Osteoblast (primary cell): ENCODE results near the gene SLC25A21. TPM values are rescaled to one million over a fixed set of nuclear protein-coding genes. Genes with fewer than 3 reads are reported as not detected.

Source experiments
- DNase-seq: peaks from one replicate; pipeline ENCODE4 v3.0.0; 2011; ENCODE audit warnings: low spot score, mixed read lengths; ENCODE audit not compliant: insufficient read length; ENCODE audit errors: missing footprints
- H2AFZ ChIP-seq: 2 replicates; pipeline ENCODE4 v1.6.0; 2011; ENCODE audit warnings: mild to moderate bottlenecking, low read length
- H3K27ac ChIP-seq: 2 replicates; pipeline ENCODE4 v1.5.1; 2011; ENCODE audit warnings: mild to moderate bottlenecking, low read depth, low read length, moderate library complexity
- H3K27me3 ChIP-seq: 2 replicates; pipeline ENCODE4 v1.6.0; 2012; ENCODE audit warnings: mild to moderate bottlenecking, control low read depth, inconsistent platforms, low read length, moderate library complexity; ENCODE audit not compliant: insufficient read depth
- H3K36me3 ChIP-seq: 2 replicates; pipeline ENCODE4 v1.5.1; 2011; ENCODE audit warnings: mild to moderate bottlenecking, low read length, control low read depth, moderate library complexity; ENCODE audit not compliant: insufficient read depth
- H3K4me1 ChIP-seq: 2 replicates; pipeline ENCODE4 v1.5.1; 2011; ENCODE audit warnings: mild to moderate bottlenecking, low read length, control low read depth, moderate library complexity; ENCODE audit not compliant: insufficient read depth
- H3K4me2 ChIP-seq: 2 replicates; pipeline ENCODE4 v1.6.0; 2011; ENCODE audit warnings: mild to moderate bottlenecking, low read length; ENCODE audit not compliant: insufficient read depth
- H3K4me3 ChIP-seq: fragments of 200-600 bp; sonication (generic); 3 replicates; pipeline ENCODE4 v1.5.1; 2012; ENCODE audit warnings: mild to moderate bottlenecking, low read length, inconsistent platforms; ENCODE audit not compliant: insufficient read depth
- H3K79me2 ChIP-seq: 2 replicates; pipeline ENCODE4 v1.6.0; 2012; ENCODE audit warnings: mild to moderate bottlenecking, low read length, control low read depth, inconsistent platforms; ENCODE audit not compliant: insufficient read depth
- H3K9me3 ChIP-seq: 2 replicates; pipeline ENCODE4 v1.5.1; 2011; ENCODE audit warnings: low read depth, low read length, control low read depth
- H4K20me1 ChIP-seq: 2 replicates; pipeline ENCODE4 v1.6.0; 2012; ENCODE audit warnings: mild to moderate bottlenecking, low read length, control low read depth; ENCODE audit not compliant: insufficient read depth
- small RNA-seq: library from RNA; depleted of rRNA; stranded (forward); fragments of <200 nt; gene quantifications from one replicate; pipeline ENCODE3, GENCODE V24; 2012
- total RNA-seq: library from RNA; depleted of rRNA; stranded (reverse); fragments of >200 nt; gene quantifications from 2 replicates; pipeline ENCODE4 v1.2.3, GENCODE V29; 2012
- TF ChIP-seq, protein P1 (sequence below): IDR thresholded peaks from 2 replicates; pipeline ENCODE4 v1.5.1; 2011; ENCODE audit warnings: mild to moderate bottlenecking, low read depth, low read length, moderate library complexity; ENCODE audit errors: extremely low read depth

The SLC25A21 gene
- total RNA-seq, 1 donor = 0.72 TPM

GRCh38 chr14:36647417-36647823, 525.0 kb downstream of the SLC25A21 start:
- Histone ChIP-seq H3K27me3 (peaks cover 66% of the 10 kb centered on the region), H3K4me2 (peak overlapping the region; percentile 81), H3K9me3 (no peaks in the 10 kb centered on the region)

GRCh38 chr14:36646664-36647416, 525.6 kb downstream of the SLC25A21 start:
- H3K36me3 ChIP-seq = no peaks in the 10 kb centered on the region
- peak overlapping the region; percentile 81 for H3K4me2 ChIP-seq
- TF ChIP-seq, protein P1, sequence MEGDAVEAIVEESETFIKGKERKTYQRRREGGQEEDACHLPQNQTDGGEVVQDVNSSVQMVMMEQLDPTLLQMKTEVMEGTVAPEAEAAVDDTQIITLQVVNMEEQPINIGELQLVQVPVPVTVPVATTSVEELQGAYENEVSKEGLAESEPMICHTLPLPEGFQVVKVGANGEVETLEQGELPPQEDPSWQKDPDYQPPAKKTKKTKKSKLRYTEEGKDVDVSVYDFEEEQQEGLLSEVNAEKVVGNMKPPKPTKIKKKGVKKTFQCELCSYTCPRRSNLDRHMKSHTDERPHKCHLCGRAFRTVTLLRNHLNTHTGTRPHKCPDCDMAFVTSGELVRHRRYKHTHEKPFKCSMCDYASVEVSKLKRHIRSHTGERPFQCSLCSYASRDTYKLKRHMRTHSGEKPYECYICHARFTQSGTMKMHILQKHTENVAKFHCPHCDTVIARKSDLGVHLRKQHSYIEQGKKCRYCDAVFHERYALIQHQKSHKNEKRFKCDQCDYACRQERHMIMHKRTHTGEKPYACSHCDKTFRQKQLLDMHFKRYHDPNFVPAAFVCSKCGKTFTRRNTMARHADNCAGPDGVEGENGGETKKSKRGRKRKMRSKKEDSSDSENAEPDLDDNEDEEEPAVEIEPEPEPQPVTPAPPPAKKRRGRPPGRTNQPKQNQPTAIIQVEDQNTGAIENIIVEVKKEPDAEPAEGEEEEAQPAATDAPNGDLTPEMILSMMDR = no peak
- no peak overlapping the region for H3K27ac ChIP-seq
- peaks cover 63% of the 10 kb centered on the region for H3K27me3 ChIP-seq
- no peaks in the 10 kb centered on the region for H3K4me1 ChIP-seq
- H3K9me3 ChIP-seq = no peaks in the 10 kb centered on the region
- H3K4me3 ChIP-seq = peak overlapping the region; percentile 67
- H3K79me2 ChIP-seq = no peaks in the 10 kb centered on the region
- H4K20me1 ChIP-seq = no peaks in the 10 kb centered on the region
- peak; percentile 87 for DNase-seq
- peak overlapping the region; percentile 91 for H2AFZ ChIP-seq

More at GRCh38 chr14:36647417-36647823, 525.0 kb downstream of the SLC25A21 start:
- peak overlapping the region; percentile 91 for H2AFZ ChIP-seq
- H3K79me2 ChIP-seq = no peaks in the 10 kb centered on the region
- TF ChIP-seq, protein P1 = no peak
- peak overlapping the region; percentile 67 for H3K4me3 ChIP-seq
- no peak overlapping the region for H3K27ac ChIP-seq
- H3K4me1 ChIP-seq = no peaks in the 10 kb centered on the region
- no peaks in the 10 kb centered on the region for H4K20me1 ChIP-seq
- H3K36me3 ChIP-seq = no peaks in the 10 kb centered on the region
- no peak for DNase-seq

- no peak overlapping the region for H3K4me3 ChIP-seq
- H3K79me2 ChIP-seq = no peaks in the 10 kb centered on the region
- no peaks in the 10 kb centered on the region for H3K27me3 ChIP-seq
- no peak overlapping the region for H3K27ac ChIP-seq
- no peak overlapping the region for H3K4me2 ChIP-seq
- no peaks in the 10 kb centered on the region for H3K4me1 ChIP-seq
- no peak overlapping the region for H2AFZ ChIP-seq
- TF ChIP-seq, protein P1 = no peak
- no peak for DNase-seq
- H3K9me3 ChIP-seq = no peaks in the 10 kb centered on the region
- no peaks in the 10 kb centered on the region for H3K36me3 ChIP-seq
- H4K20me1 ChIP-seq = no peaks in the 10 kb centered on the region
These were observed 538.8 kb downstream of the SLC25A21 start for GRCh38 chr14:36633580-36633979.

Small RNA genes within 50 kb of the gene (small RNA-seq; reads per million reads assigned to genes)
- gene MIR4503 (not detected), gene RNU6-273P (not detected)

Other genes starting within 250 kb of the SLC25A21 start
- gene MIPOL1, start 25.3 kb upstream of the SLC25A21 start, total RNA-seq = 9.0 and 9.7 TPM in 2 replicates